GM21381 (cell line): ENCODE results near the gene RBP4.

ENCODE experiments used
- ATAC-seq: cut with Tn5 transposase; IDR thresholded peaks from one replicate; pipeline ENCODE4 v1.9.1; 2021; ENCODE audit warnings: mild to moderate bottlenecking, moderate library complexity; ENCODE audit not compliant: unreplicated experiment

Gene RBP4

GRCh38 chr10:93601146-93601773 is at the start of gene RBP4:
TSS of gene RBP4 (minus strand) at chr10:93601235. CDS start at chr10:93601028, 207 bp downstream.
- no peak for ATAC-seq

GRCh38 chr10:93639791-93640190 is 38.8 kb upstream of the RBP4 start:
- ATAC-seq = no peak

- ATAC-seq = no peak
These were observed 29.9 kb upstream of the RBP4 start for GRCh38 chr10:93630625-93631557.

GRCh38 chr10:93629647-93630305 is 28.7 kb upstream of the RBP4 start:
- no peak for ATAC-seq

- ATAC-seq = no peak
These were observed 27.8 kb upstream of the RBP4 start for GRCh38 chr10:93628858-93629257.

- ATAC-seq = no peak
These were observed 21.9 kb upstream of the RBP4 start for GRCh38 chr10:93622942-93623341.

- no peak for ATAC-seq
These were observed 19.9 kb upstream of the RBP4 start for GRCh38 chr10:93620925-93621324.

- no peak for ATAC-seq
These were observed 14.7 kb upstream of the RBP4 start for GRCh38 chr10:93615576-93616235.

- no peak for ATAC-seq
These were observed 13.2 kb upstream of the RBP4 start for GRCh38 chr10:93614101-93614825.

GRCh38 chr10:93613126-93613525 is 12.1 kb upstream of the RBP4 start:
- ATAC-seq = no peak

GRCh38 chr10:93612311-93612710 is 11.3 kb upstream of the RBP4 start, which contains the start of gene PDE6C:
TSS of gene PDE6C (plus strand) at chr10:93612537. CDS start at chr10:93612726, 189 bp downstream.
- no peak for ATAC-seq

- no peak for ATAC-seq
These were observed 7.4 kb upstream of the RBP4 start for GRCh38 chr10:93608421-93608820.

- ATAC-seq = no peak
These were observed 3.1 kb upstream of the RBP4 start for GRCh38 chr10:93604146-93604545.

GRCh38 chr10:93603023-93603422 is 2.0 kb upstream of the RBP4 start:
- no peak for ATAC-seq

GRCh38 chr10:93601774-93602162 is 733 bp upstream of the RBP4 start:
- ATAC-seq = no peak

GRCh38 chr10:93600446-93601145 is 439 bp downstream of the RBP4 start:
- ATAC-seq = no peak

- ATAC-seq = no peak
These were observed 1.3 kb downstream of the RBP4 start for GRCh38 chr10:93599778-93600177.

- ATAC-seq = no peak
These were observed 1.7 kb downstream of the RBP4 start for GRCh38 chr10:93599335-93599734.

GRCh38 chr10:93598157-93598556 is 2.9 kb downstream of the RBP4 start:
- no peak for ATAC-seq
